Urinary bladder (tissue), 4 donors: ENCODE results near the gene TMEM201. TPM values are rescaled to one million over a fixed set of nuclear protein-coding genes. Genes with fewer than 3 reads are reported as not detected.

Experiments
- DNase-seq: peaks from one replicate; pipeline ENCODE4 v3.0.0-alpha.2; 2015; ENCODE audit errors: extremely low spot score
- H3K27ac ChIP-seq: one replicate; pipeline ENCODE4 v1.5.1; 2013; ENCODE audit warnings: low read depth, mild to moderate bottlenecking, moderate library complexity
- H3K36me3 ChIP-seq: one replicate; pipeline ENCODE4 v1.6.1; 2013; ENCODE audit warnings: mild to moderate bottlenecking, moderate library complexity; ENCODE audit not compliant: insufficient read depth
- H3K4me1 ChIP-seq: one replicate; pipeline ENCODE4 v1.6.1; 2013; ENCODE audit warnings: mild to moderate bottlenecking, moderate library complexity; ENCODE audit not compliant: insufficient read depth
- H3K4me3 ChIP-seq: one replicate; pipeline ENCODE4 v1.5.1; 2013; ENCODE audit warnings: low read depth, low read length
- WGBS: extraction: QIAGEN DNeasy Blood & Tissue Kit; methylation state at CpG from one replicate; pipeline ENCODE4 v1.1.7; 2013; 5-methylcytosine and 5-hydroxymethylcytosine counted together
- polyA plus RNA-seq: library from polyadenylated mRNA; stranded (reverse); fragments of 200-250 nt; gene quantifications from one replicate; pipeline ENCODE4 v1.2.3, GENCODE V29; 2013
- total RNA-seq: library from RNA; depleted of rRNA; stranded (reverse); fragments of >200 nt; gene quantifications from one replicate; pipeline ENCODE4 v1.2.3, GENCODE V29; 2014
- donor health status: healthy with polysubstance abuse.
- donor health status: healthy.

Gene TMEM201
- total and polyA plus RNA-seq, 2 donors = 4.4 to 8.6 TPM

DNA sequence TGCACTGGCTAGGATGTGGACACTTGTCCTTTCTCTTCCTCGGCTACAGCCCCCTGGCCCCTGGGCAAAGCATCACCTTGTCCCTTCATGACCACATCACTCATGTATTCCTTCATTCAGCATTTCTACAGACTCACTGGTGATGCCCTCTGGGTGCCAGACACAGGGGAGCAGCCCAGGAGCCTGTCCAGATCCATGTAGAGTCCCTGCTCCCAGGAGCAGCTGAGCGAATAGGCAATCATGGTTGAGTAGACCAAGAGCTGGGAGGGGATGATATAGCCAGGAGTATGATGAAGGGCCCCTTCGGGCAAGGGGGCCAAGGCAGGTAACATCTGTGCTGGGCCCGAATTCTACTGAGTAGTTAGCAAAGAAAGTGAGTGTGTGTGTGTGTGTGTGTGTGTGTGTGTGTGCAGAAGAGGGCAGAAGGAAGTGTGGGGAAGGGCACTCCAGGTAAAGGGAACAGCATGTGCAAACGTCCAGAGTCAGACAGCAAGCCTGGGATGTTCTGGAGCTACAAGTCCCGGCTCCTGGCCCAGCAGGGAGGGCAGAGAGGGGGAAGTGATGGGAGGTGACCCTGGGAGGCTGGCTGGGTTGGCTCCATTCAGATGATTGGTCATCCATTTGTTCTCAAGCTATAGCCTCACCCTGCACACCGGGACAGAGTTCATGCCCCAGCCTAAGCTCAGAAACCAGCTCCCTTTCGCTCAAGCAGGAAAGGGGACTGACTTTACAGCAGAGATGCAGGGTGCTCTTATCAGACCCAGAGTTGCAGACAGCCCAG lies 41.8 kb downstream of the TMEM201 start:
- Histone ChIP-seq H3K36me3 (no peaks in the 10 kb centered on the region), H3K4me3 (no peak overlapping the region), H3K27ac (no peak overlapping the region), H3K4me1 (no peaks in the 10 kb centered on the region)
- WGBS = 75% methylated on average over 8 of the region's 8 CpGs
- DNase-seq = no peak

DNA sequence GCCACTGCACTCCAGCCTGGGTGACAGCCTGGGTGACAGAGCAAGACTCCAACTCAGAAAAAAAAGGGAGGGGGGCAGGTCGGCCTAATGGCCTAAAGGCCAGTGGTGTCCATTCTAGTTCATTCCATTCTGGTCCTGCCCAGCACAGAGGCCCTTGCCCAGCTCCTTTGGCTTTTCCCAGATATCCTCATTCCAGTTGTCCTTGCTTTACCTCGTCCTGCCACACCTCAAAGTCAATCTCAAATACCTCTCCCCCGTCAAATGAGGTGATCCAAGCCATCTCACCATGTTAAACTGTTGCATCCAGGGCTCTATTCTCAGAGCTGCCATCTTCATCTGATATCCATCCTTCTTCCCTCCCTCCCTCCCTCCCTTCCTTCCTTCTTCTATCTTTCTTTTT lies 42.9 kb downstream of the TMEM201 start:
- no peak overlapping the region for H3K4me3 ChIP-seq
- H3K36me3 ChIP-seq = no peaks in the 10 kb centered on the region
- no peaks in the 10 kb centered on the region for H3K4me1 ChIP-seq
- DNase-seq = no peak
- 89% methylated on average over 3 of the region's 3 CpGs for WGBS
- no peak overlapping the region for H3K27ac ChIP-seq

DNA sequence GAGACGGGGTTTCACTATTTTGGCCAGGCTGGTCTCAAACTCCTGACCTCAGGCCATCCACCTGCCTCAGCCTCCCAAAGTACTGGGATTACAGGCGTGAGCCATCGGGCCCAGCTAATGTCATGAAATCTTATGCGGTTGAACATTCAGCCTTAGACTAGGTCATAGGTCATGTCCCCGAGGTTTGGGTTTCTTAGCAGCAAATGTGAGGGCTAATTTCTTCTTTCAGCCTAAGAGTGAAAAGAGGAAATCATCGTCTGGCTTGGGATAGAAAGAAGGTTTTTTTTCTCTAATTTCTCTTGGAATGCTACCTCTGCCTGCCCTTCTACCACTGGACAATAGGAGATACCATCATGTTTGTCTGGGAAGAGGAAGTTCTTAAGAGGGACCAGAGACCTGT lies 44.8 kb downstream of the TMEM201 start:
- Histone ChIP-seq H3K27ac (no peak overlapping the region), H3K4me3 (no peak overlapping the region), H3K4me1 (no peaks in the 10 kb centered on the region), H3K36me3 (no peaks in the 10 kb centered on the region)
- 86% methylated on average over 6 of the region's 6 CpGs for WGBS
- DNase-seq = no peak

DNA sequence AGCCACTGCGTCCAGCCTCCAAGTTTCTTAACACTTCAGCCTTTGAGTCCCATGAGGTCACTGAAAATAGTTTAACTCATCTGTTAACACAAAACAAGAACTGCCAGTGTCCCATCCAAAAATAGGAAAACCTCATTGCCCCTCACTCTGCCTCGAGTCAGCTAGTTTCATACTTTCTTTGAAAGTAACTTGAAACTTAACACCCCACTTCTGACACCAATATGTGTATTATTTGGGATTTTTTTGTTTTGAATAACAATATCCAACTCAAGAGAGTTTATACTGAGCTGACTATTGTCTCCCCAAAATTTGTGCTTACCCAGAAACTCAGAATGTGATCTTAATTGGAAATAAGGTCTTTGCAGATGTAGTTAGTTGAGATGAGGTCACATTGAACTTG lies 45.9 kb downstream of the TMEM201 start:
- no peak for DNase-seq
- Histone ChIP-seq H3K4me1 (no peaks in the 10 kb centered on the region), H3K27ac (no peak overlapping the region), H3K36me3 (no peaks in the 10 kb centered on the region), H3K4me3 (no peak overlapping the region)
- WGBS = 76% methylated on average over 2 of the region's 2 CpGs

DNA sequence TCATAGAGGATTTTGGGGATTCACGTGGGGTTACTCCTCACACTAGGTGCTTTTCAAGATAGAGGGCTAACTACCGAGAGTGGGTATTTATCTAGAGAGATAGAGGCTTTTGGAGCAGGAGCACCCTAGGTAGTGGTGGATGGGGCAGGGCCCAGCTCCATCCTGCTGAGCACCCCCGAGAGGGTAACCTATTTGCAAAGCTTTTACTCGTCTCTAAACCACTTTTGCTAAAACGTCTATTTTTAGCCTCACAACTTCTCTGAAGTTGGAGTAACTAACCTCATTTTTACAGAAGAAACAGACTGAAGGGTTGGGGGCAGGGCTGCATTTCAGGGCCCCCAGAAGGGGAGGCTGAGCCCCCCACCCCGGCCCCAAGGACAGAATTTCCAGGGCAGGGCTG lies 50.5 kb downstream of the TMEM201 start:
- WGBS = 68% methylated on average over 6 of the region's 6 CpGs
- Histone ChIP-seq H3K36me3 (no peaks in the 10 kb centered on the region), H3K27ac (no peak overlapping the region), H3K4me1 (no peaks in the 10 kb centered on the region), H3K4me3 (no peak overlapping the region)
- DNase-seq = no peak

DNA sequence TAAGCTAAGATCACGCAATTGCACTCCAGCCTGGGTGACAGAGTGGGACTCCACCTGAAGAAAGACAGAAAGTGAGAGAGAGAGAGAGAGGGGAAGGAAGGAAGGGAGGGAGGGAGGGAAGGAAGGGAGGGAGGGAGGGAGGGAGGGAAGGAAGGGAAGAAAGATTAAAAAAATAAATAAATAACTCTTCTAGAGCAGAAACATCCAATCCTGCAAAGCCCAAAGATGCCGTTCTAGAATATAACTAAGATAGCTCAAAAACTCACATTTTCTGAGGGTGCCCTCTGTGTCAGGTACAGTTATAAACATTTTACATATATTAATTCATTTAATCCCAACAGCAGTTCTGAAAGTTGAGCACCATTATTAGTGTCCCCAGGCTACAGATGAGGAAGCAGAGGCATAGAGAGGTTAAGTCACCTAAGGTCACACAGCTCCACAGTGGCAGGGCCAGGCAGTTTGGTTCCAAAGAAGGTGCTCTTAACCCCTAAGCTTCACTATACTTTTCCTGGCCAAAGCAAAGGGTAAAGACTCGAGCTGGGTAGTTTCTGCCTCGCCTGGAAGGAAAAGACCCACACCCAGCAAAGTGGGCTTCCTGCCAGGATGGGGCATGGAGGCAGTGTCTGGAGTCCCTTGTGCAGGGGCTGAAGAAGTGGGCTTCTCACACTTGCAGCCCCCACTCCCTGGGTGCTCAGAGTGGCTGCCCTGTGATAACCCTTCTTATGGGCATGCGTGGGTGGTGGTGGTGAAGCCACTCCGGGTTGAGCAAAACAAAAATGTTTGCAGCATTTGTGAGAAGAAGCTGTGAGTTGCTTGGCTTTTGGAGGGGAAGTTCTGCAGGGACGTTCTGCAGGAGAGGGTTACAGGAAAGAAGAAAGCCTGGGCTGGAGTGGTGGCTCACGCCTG lies 54.9 kb downstream of the TMEM201 start:
- H3K4me1 ChIP-seq = no peaks in the 10 kb centered on the region
- H3K36me3 ChIP-seq = no peaks in the 10 kb centered on the region
- H3K27ac ChIP-seq = no peak overlapping the region
- 60% methylated on average over 8 of the region's 8 CpGs for WGBS
- H3K4me3 ChIP-seq = no peak overlapping the region
- no peak for DNase-seq

DNA sequence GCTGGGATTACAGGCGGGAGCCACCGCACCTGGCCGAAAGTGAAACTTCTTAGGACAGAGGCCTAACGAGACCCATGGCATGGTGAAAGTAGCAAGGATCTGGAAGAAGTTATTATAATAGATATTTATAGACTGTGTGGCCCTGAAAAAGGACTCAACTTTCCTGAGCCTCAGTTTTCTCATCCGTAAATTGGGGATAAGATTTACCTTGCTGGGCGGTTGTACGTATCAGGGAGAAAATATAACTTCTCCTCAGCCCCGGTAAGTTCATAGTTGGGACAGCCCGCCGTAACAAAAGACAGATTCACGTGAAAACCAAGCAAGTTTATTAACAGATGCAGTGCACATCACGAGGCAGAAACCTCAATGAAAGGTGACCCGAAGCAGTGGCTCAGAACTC lies 57.3 kb downstream of the TMEM201 start:
- DNase-seq = no peak
- 92% methylated on average over 13 of the region's 13 CpGs for WGBS
- no peaks in the 10 kb centered on the region for H3K4me1 ChIP-seq
- no peak overlapping the region for H3K4me3 ChIP-seq
- H3K27ac ChIP-seq = no peak overlapping the region
- no peaks in the 10 kb centered on the region for H3K36me3 ChIP-seq

DNA sequence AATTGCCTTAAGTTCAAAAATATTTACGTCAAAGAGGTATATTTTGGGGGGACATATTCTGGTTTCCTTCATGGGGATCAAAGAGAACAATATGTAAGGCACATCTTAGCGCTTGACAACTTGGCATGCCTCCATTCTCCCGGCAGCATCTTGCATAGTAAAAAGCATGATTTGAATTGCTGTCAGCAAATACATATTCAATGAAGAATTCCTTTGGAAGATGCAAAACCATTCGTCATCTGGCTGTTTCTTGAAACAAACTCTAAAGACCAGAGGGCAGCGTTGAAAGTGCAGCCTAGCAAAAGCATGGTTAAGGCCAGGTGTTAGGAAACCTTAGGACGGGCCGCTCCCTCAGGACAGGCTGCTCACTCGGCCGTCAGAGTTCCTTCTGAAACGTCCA lies 59.5 kb downstream of the TMEM201 start:
- no peak overlapping the region for H3K4me3 ChIP-seq
- no peak for DNase-seq
- H3K27ac ChIP-seq = no peak overlapping the region
- no peaks in the 10 kb centered on the region for H3K36me3 ChIP-seq
- H3K4me1 ChIP-seq = peaks cover 4% of the 10 kb centered on the region
- 67% methylated on average over 10 of the region's 10 CpGs for WGBS

DNA sequence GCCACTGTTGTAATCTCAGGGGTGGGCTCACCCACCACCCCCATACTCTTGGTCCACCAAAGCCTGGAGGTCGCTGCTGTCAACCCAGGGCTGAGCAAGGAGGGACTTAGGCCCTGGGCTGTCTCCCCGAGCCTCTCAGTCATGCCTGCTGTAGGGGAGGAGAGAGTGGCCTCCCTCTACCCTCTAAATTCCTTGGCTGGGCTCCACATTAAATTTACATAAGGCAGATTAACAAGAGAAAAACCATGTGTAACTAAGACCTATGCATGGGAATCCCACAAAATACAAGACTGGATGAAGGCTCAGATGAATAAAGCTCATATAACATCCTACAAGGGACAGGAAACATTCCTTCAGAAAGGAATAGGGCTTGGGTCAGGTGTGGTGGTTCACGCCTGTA lies 61.1 kb downstream of the TMEM201 start:
- WGBS = 89% methylated on average over 3 of the region's 3 CpGs
- Histone ChIP-seq H3K27ac (no peak overlapping the region), H3K4me3 (no peak overlapping the region), H3K4me1 (peaks cover 4% of the 10 kb centered on the region), H3K36me3 (no peaks in the 10 kb centered on the region)
- no peak for DNase-seq

DNA sequence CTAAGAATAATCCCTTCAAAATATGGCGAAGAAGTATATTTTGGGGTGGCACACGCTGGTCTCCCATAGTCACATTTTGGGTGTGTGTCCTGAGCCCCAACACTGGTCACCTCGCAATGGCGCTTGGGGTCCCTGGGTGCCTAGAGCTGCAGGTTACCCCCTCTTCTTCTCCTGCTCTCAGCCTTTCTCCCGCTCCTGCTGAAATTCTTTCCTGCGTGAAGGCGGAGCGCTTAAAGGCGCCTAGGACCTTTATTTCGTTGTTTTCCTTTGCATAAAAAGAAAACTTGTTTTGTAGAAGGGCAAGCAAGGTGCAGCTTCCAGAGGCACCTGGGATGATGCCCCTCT lies 62.5 kb downstream of the TMEM201 start:
- no peak for DNase-seq
- peak overlapping the region; percentile 53 for H3K4me3 ChIP-seq
- H3K4me1 ChIP-seq = peaks cover 4% of the 10 kb centered on the region
- H3K27ac ChIP-seq = no peak overlapping the region
- WGBS = 24% methylated on average over 10 of the region's 10 CpGs
- H3K36me3 ChIP-seq = no peaks in the 10 kb centered on the region

DNA sequence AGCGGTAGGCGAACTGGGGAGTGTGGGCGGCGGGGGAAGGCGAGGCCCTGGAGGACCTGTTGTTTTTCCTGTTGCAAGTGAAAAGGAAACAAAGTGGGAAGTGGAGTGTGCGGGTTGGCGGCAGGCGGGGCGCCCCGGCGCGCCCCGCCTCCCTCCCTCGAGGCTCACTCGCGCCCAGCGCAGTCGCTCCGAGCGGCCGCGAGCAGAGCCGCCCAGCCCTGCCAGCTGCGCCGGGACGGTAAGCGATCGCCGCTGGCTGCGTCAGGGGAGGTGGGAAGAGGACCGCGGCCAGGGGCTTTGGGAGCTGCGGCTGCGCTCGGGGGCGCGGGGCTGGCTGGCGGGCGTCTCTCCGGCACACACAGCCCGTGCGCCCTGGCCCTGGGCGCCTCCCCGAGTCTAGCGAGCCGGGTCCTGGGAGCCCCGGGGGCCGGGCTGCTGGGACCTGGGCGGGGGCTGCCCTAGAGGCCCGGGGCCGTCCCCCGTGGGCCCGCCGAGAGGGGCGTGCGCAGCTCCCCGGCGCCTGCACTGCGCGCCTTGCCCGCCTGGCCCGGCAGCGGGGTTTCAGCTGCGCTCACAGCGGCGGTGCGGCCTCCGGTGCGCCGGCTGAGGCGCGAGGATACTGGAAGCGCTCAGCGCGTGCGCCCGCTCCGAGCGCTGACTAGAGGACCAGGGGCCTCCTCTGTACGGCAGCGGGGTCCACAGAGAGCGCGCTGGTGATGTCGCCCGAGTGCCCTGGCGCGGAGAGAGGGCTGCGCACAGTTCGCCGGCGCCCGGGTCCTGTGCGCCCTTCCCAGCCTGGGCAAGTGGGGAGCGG lies 63.1 kb downstream of the TMEM201 start, which contains the start of gene PIK3CD:
TSS of gene PIK3CD (plus strand) at position 167 of the 814 bp plus-strand sequence. CDS start 58,725 bp downstream, outside the sequence.
- Histone ChIP-seq H3K4me1 (peaks cover 4% of the 10 kb centered on the region), H3K4me3 (peak within 1 kb of the TSS; percentile 53), H3K36me3 (no peaks in the 10 kb centered on the region), H3K27ac (no peak within 1 kb of the TSS)
- WGBS = 1% methylated on average over 94 of the region's 94 CpGs
- no peak for DNase-seq

DNA sequence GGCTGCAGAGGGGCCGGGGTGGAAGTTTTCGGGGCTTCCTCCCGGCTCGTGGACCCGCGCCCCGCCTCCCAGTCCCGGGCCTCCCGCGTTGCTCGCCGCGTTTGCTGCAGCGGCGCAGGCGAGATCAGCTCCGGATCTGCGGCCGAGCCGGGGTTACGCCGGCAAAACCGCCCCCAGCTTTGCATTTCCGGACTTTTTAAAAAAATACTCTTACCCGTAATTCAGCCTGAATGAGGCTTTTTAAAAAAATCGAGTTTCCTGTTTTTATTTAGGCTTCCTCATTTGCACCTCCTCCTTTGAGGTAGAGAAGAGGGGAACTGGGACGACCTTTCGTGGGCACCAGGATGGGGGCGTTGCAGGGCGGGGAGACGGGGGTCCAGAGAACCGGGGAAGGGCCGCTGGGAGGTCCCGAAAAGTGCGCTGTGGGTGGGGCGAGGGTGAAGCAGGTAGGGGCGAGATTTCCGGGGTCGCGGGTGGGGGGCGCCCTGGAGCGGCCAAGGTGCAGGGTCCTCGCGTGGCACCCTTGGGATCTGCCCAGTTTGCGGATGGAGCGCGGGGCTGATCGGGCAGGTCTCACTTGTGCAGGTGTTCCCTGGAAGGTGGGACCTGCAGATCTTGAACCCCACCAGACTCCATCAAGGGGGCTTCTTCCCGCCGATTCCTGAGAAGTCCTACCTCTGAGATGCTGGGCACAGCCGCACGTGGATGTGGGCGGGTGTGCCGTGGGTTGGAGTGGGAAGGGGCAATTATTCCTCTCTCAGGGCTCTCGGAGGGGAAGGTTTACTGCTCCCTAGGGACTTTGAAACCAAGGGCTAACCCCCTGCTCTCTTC lies 63.9 kb downstream of the TMEM201 start:
- no peak for DNase-seq
- Histone ChIP-seq H3K27ac (no peak overlapping the region), H3K36me3 (no peaks in the 10 kb centered on the region), H3K4me1 (peaks cover 4% of the 10 kb centered on the region), H3K4me3 (peak overlapping the region; percentile 53)
- 8% methylated on average over 55 of the region's 55 CpGs for WGBS

DNA sequence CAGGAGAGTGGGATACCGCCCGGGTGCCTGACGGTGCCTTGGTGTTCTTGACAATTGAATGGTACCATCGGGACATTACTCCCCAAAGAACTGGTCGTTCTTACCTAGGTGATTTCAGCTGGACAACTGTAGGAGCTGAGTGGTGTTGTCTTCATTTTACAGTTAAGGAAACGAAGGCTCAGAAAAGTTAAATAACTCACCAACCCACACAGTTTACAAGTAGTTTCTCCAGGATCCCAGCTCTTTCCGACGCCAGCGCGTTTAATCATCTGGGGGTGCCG lies 64.4 kb downstream of the TMEM201 start:
- no peak overlapping the region for H3K27ac ChIP-seq
- no peaks in the 10 kb centered on the region for H3K36me3 ChIP-seq
- H3K4me1 ChIP-seq = peaks cover 4% of the 10 kb centered on the region
- 45% methylated on average over 11 of the region's 11 CpGs for WGBS
- no peak for DNase-seq
- H3K4me3 ChIP-seq = peak overlapping the region; percentile 53
